H1 (cell line): ENCODE measurements around the gene DAP. TPM values are rescaled to one million over a fixed set of nuclear protein-coding genes. Genes with fewer than 3 reads are reported as not detected.

ENCODE experiments used
- CTCF ChIA-PET: fragments of 300-600 bp; sonication (Branson Sonifier 250); formaldehyde crosslinking; loops from one replicate; lab custom pipeline; 2021; ENCODE audit not compliant: partially characterized antibody; lab: Charles Lee
- POLR2A ChIA-PET: fragments of 300-600 bp; sonication (Branson Sonifier 250); formaldehyde crosslinking; loops from one replicate; lab custom pipeline; 2021; ENCODE audit warnings: inconsistent platforms; ENCODE audit not compliant: partially characterized antibody; lab: Charles Lee
- DNase-seq, 2 experiments: peaks; one replicate each; pipeline versions ENCODE4 v3.0.0 to v3.0.0-alpha.2; 2010 to 2022; ENCODE audit warnings: low spot score in 2 of 2, low read depth in 1 of 2, mixed read lengths in 1 of 2
- FAIRE-seq: peaks from 2 replicates; lab custom pipeline; 2011; peaks lifted over from hg19 to GRCh38; lab: Jason Lieb, UNC
- H2AFZ ChIP-seq: 2 replicates; pipeline ENCODE4 v1.8.1; 2012; ENCODE audit warnings: low read length, inconsistent platforms
- H2AK5ac ChIP-seq: 2 replicates; pipeline ENCODE4 v1.6.1; 2013; ENCODE audit warnings: low read depth, low read length
- H2BK120ac ChIP-seq: replicated peaks from 2 replicates; pipeline ENCODE3; 2013; ENCODE audit warnings: low read depth, low read length, inconsistent platforms
- H2BK12ac ChIP-seq: 2 replicates; pipeline ENCODE4 v1.6.1; 2013; ENCODE audit warnings: low read depth, low read length
- H2BK15ac ChIP-seq: 2 replicates; pipeline ENCODE4 v1.6.1; 2013; ENCODE audit warnings: low read length
- H2BK20ac ChIP-seq: 2 replicates; pipeline ENCODE4 v1.6.1; 2013; ENCODE audit warnings: low read length
- H2BK5ac ChIP-seq: 2 replicates; pipeline ENCODE4 v1.6.1; 2013; ENCODE audit warnings: low read depth, low read length
- H3K14ac ChIP-seq: 2 replicates; pipeline ENCODE4 v1.6.1; 2013; ENCODE audit warnings: inconsistent platforms; ENCODE audit not compliant: insufficient read length
- H3K18ac ChIP-seq: 2 replicates; pipeline ENCODE4 v1.6.1; 2013; ENCODE audit warnings: low read length; ENCODE audit errors: extremely low read depth
- H3K23ac ChIP-seq: 2 replicates; pipeline ENCODE4 v1.6.1; 2013; ENCODE audit warnings: inconsistent platforms; ENCODE audit not compliant: insufficient read length
- H3K23me2 ChIP-seq: 2 replicates; pipeline ENCODE4 v1.6.1; 2013; ENCODE audit warnings: low read depth, low read length
- H3K27ac ChIP-seq: 2 replicates; pipeline ENCODE4 v1.6.1; 2011; ENCODE audit warnings: low read depth, low read length, inconsistent platforms
- H3K27me3 ChIP-seq, 4 experiments: replicated peaks in 1 of 4; 1 replicate in 1 of 4; 2 replicates in 3 of 4; pipeline versions ENCODE4 v1.6.1 to v1.8.1; 2011 to 2013; ENCODE audit warnings: low read length in 3 of 4, mild to moderate bottlenecking in 3 of 4, inconsistent platforms in 2 of 4, mixed read lengths in 2 of 4, moderate library complexity in 1 of 4; ENCODE audit not compliant: control insufficient read depth in 3 of 4, insufficient read depth in 3 of 4; ENCODE audit errors: extremely low read depth in 1 of 4
- H3K36me3 ChIP-seq, 4 experiments: 2 replicates each; pipeline versions ENCODE4 v1.6.1 to v1.8.1; 2011 to 2013; ENCODE audit warnings: mild to moderate bottlenecking in 4 of 4, low read length in 3 of 4, moderate library complexity in 2 of 4, control low read depth in 1 of 4, inconsistent platforms in 1 of 4; ENCODE audit not compliant: insufficient read depth in 4 of 4, control insufficient read depth in 2 of 4
- H3K4ac ChIP-seq: replicated peaks from 2 replicates; pipeline ENCODE3; 2013; ENCODE audit warnings: low read length, low read depth, mixed read lengths, inconsistent platforms; ENCODE audit not compliant: insufficient read length
- H3K4me1 ChIP-seq, 4 experiments: replicated peaks in 1 of 4; 1 replicate in 1 of 4; 2 replicates in 3 of 4; pipeline versions ENCODE4 v1.6.1 to v1.8.1; 2011 to 2013; ENCODE audit warnings: low read length in 3 of 4, inconsistent platforms in 2 of 4, mixed read lengths in 1 of 4; ENCODE audit not compliant: insufficient read depth in 4 of 4, control insufficient read depth in 3 of 4
- H3K4me2 ChIP-seq, 2 experiments: 2 replicates each; pipeline versions ENCODE4 v1.6.1 to v1.8.1; 2011 to 2013; ENCODE audit warnings: low read depth in 2 of 2, low read length in 2 of 2, control low read depth in 1 of 2, inconsistent platforms in 1 of 2, mild to moderate bottlenecking in 1 of 2; ENCODE audit not compliant: insufficient read depth in 1 of 2
- H3K4me3 ChIP-seq, 4 experiments: fragments of 200-600, 300-600 bp in 1 of 4; sonication (generic), shearing (Covaris generic), sonication (Bioruptor Twin) in 1 of 4; 2 replicates each; pipeline versions ENCODE4 v1.5.1 to v1.8.1; 2011 to 2016; ENCODE audit warnings: low read length in 4 of 4, low read depth in 3 of 4, control low read depth in 2 of 4, inconsistent platforms in 2 of 4, mild to moderate bottlenecking in 2 of 4, mixed read lengths in 1 of 4, moderate library complexity in 1 of 4; ENCODE audit not compliant: insufficient read depth in 2 of 4; ENCODE audit errors: extremely low read depth in 1 of 4
- H3K56ac ChIP-seq: replicated peaks from 2 replicates; pipeline ENCODE3; 2013; ENCODE audit warnings: low read depth, mild to moderate bottlenecking, mixed read lengths, low read length, inconsistent platforms; ENCODE audit not compliant: insufficient read length
- H3K79me1 ChIP-seq: 2 replicates; pipeline ENCODE4 v1.6.1; 2013; ENCODE audit warnings: low read depth, low read length, control low read depth
- H3K79me2 ChIP-seq, 2 experiments: 2 replicates each; pipeline versions ENCODE4 v1.6.1 to v1.8.1; 2012 to 2013; ENCODE audit warnings: low read length in 2 of 2, mild to moderate bottlenecking in 2 of 2, inconsistent platforms in 1 of 2; ENCODE audit not compliant: insufficient read depth in 2 of 2, control insufficient read depth in 1 of 2
- H3K9ac ChIP-seq, 4 experiments: replicated peaks in 1 of 4; 1 replicate in 1 of 4; 2 replicates in 3 of 4; pipeline versions ENCODE4 v1.6.1 to v1.8.1; 2011 to 2013; ENCODE audit warnings: low read depth in 3 of 4, low read length in 3 of 4, control low read depth in 2 of 4, mild to moderate bottlenecking in 2 of 4, moderate library complexity in 2 of 4, inconsistent platforms in 1 of 4; ENCODE audit errors: extremely low read depth in 1 of 4
- H3K9me3 ChIP-seq, 2 experiments: 2 replicates each; pipeline versions ENCODE4 v1.6.1 to v1.8.1; 2012 to 2013; ENCODE audit warnings: mild to moderate bottlenecking in 2 of 2, moderate library complexity in 2 of 2, control low read depth in 1 of 2, inconsistent platforms in 1 of 2, low read depth in 1 of 2, low read length in 1 of 2, mixed read lengths in 1 of 2; ENCODE audit not compliant: insufficient read depth in 2 of 2
- H4K20me1 ChIP-seq, 2 experiments: replicated peaks in 1 of 2; 2 replicates each; pipeline versions ENCODE3 to v1.8.1; 2011 to 2013; ENCODE audit warnings: inconsistent platforms in 2 of 2, low read length in 2 of 2, mild to moderate bottlenecking in 1 of 2; ENCODE audit not compliant: insufficient read depth in 2 of 2, control insufficient read depth in 1 of 2
- H4K5ac ChIP-seq: 2 replicates; pipeline ENCODE4 v1.6.1; 2013; ENCODE audit warnings: low read length, low read depth, mixed read lengths, inconsistent platforms; ENCODE audit not compliant: insufficient read length
- H4K8ac ChIP-seq: 2 replicates; pipeline ENCODE4 v1.8.0; 2013; ENCODE audit warnings: mild to moderate bottlenecking, moderate library complexity, low read length, inconsistent platforms; ENCODE audit not compliant: insufficient read depth; ENCODE audit errors: extremely low read depth
- H4K91ac ChIP-seq: replicated peaks from 2 replicates; pipeline ENCODE3; 2013; ENCODE audit warnings: low read length, mixed read lengths, inconsistent platforms; ENCODE audit not compliant: insufficient read length
- JUN ChIP-seq: IDR thresholded peaks from 2 replicates; pipeline ENCODE4 v1.6.1; 2011; ENCODE audit warnings: low read depth, mild to moderate bottlenecking, improper control_type of control experiment, low read length
- KDM5A ChIP-seq: fragments of 200-600 bp; IDR thresholded peaks from 2 replicates; pipeline ENCODE4 v1.7.1; 2012; ENCODE audit warnings: mild to moderate bottlenecking, low read length, inconsistent platforms, mixed read lengths
- NANOG ChIP-seq: IDR thresholded peaks from 2 replicates; pipeline ENCODE4 v1.6.1; 2011; ENCODE audit warnings: low read length, low read depth, mild to moderate bottlenecking, inconsistent platforms; ENCODE audit not compliant: insufficient read depth, poor library complexity, severe bottlenecking
- NRF1 ChIP-seq: IDR thresholded peaks from 2 replicates; pipeline ENCODE4 v1.6.1; 2011; ENCODE audit warnings: mild to moderate bottlenecking, low read depth, low read length, improper control_type of control experiment
- POLR2A ChIP-seq, 2 experiments: IDR thresholded peaks; 1 replicate in 1 of 2; 2 replicates in 1 of 2; pipeline ENCODE4 v1.6.1; 2011; ENCODE audit warnings: low read depth in 2 of 2, low read length in 2 of 2, mild to moderate bottlenecking in 2 of 2; ENCODE audit errors: control extremely low read depth in 1 of 2
- RFX5 ChIP-seq: IDR thresholded peaks from 2 replicates; pipeline ENCODE4 v1.6.1; 2011; ENCODE audit warnings: low read depth, low read length, improper control_type of control experiment, borderline replicate concordance
- RXRA ChIP-seq: IDR thresholded peaks from 2 replicates; pipeline ENCODE4 v1.6.1; 2011; ENCODE audit warnings: low read depth, mild to moderate bottlenecking, low read length, moderate library complexity; ENCODE audit not compliant: insufficient read depth
- SIN3A ChIP-seq, 2 experiments: IDR thresholded peaks in 1 of 2; conservative IDR thresholded peaks in 1 of 2; 2 replicates each; pipeline ENCODE4 v1.6.1; 2011 to 2012; ENCODE audit warnings: low read length in 2 of 2, improper control_type of control experiment in 1 of 2, low read depth in 1 of 2, mild to moderate bottlenecking in 1 of 2
- SP4 ChIP-seq: IDR thresholded peaks from 2 replicates; pipeline ENCODE4 v1.6.1; 2012; ENCODE audit warnings: low read length, inconsistent platforms
- WGBS, 2 experiments: shearing (Covaris generic) in 1 of 2; methylation state at CpG; one replicate each; pipeline versions ENCODE4 v1.1.6 to v1.1.7; 2013 to 2015; ENCODE audit warnings: low lambda C conversion rate in 2 of 2, mixed read lengths in 2 of 2, inconsistent platforms in 1 of 2, low coverage in 1 of 2, missing lambda C conversion rate in 1 of 2; ENCODE audit not compliant: insufficient replicate concordance in 2 of 2, insufficient coverage in 1 of 2, insufficient read length in 1 of 2; ENCODE audit errors: extremely low coverage in 1 of 2, missing lambda C conversion rate in 1 of 2; 5-methylcytosine and 5-hydroxymethylcytosine counted together
- polyA plus RNA-seq, 7 experiments: library from polyadenylated mRNA; depleted of rRNA in 3 of 7; stranded (reverse) in 5 of 7; unstranded in 2 of 7; fragments of >200 nt in 5 of 7; fragments of 200-250 nt in 2 of 7; gene quantifications; 1 replicate in 5 of 7; 2 replicates in 1 of 7; 4 replicates in 1 of 7; pipeline versions ENCODE4 v1.2.1 to v1.2.3, GENCODE V29; 2011 to 2013; ENCODE audit warnings: missing spikeins in 2 of 7, mixed read lengths in 2 of 7
- total RNA-seq: library from RNA; stranded (reverse); fragmentation: NEBNext Ultra II Directional; extraction: Animal tissue kit (Norgen Biotek cat#: 25700); gene quantifications from 2 replicates; pipeline ENCODE4 v1.2.1, GENCODE V29; 2021

The DAP gene
- total and polyA plus RNA-seq, 2 of the 8 experiments (the other 6 are each of a cell fraction or from before 2014, with no cell fraction given), result 26.2 to 44.4 TPM

DNA sequence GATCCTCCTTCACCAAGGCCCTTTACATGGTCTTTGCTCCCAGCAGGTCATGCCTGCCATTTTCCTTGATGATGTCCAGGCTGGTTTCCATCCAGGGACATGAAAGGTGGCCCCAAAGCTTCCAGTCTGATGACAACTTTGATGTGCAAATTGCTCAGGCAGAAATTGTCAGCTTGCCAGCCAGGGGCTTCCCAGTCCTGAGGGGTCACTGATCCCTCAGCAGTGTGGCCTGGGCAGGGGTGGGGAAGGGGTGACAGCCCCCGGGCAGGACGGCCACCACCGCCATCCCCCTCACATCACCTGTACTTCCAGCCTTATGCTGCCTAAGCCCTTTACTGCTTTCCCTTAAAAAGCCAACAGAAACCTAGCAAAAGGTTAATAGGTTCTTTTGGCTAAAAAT is 100.9 kb downstream of the DAP start:
- H3K9ac ChIP-seq, result no peak overlapping the region
- FAIRE-seq (no peak), DNase-seq (no peak)
- H3K4me3 ChIP-seq, result no peak overlapping the region
- H4K91ac ChIP-seq, result no peak overlapping the region
- H3K4me1 ChIP-seq, result peaks cover 6 to 23% (median 16%) of the 10 kb centered on the region in 4 experiments; a peak in 6 of 7 replicates
- H3K79me1 ChIP-seq, result no peaks in the 10 kb centered on the region
- H2BK15ac ChIP-seq, result no peak overlapping the region
- no peak overlapping the region for H4K5ac ChIP-seq
- no peak overlapping the region for H3K56ac ChIP-seq
- H3K4ac ChIP-seq, result no peak overlapping the region
- no peak overlapping the region for H3K14ac ChIP-seq
- H3K79me2 ChIP-seq, result no peaks in the 10 kb centered on the region
- H3K27me3 ChIP-seq, result no peaks in the 10 kb centered on the region
- no peak for TF ChIP-seq JUN
- TF ChIP-seq POLR2A (IDR thresholded peaks at IDR 0.05; ENCODE audit: control extremely low read depth in 1 of 2, low read depth in 2 of 2, low read length in 2 of 2), result no peak
- TF ChIP-seq RXRA, result no peak
- no peak for TF ChIP-seq RFX5
- TF ChIP-seq SIN3A (conservative IDR thresholded peaks at IDR 0.05 in 1 of 2, IDR thresholded peaks at IDR 0.05 in 1 of 2; ENCODE audit: low read depth in 1 of 2, low read length in 2 of 2), result no peak
- no peak for TF ChIP-seq KDM5A
- TF ChIP-seq SP4, result no peak
- no peak for TF ChIP-seq NRF1
- no peak for TF ChIP-seq NANOG
- no peak overlapping the region for H3K27ac ChIP-seq
- no peak overlapping the region for H2BK5ac ChIP-seq
- H4K20me1 ChIP-seq, result peaks cover 0 to 2% of the 10 kb centered on the region in 2 experiments
- no peak overlapping the region for H2BK120ac ChIP-seq
- no peaks in the 10 kb centered on the region for H3K36me3 ChIP-seq
- H3K4me2 ChIP-seq, result no peak overlapping the region
- H3K9me3 ChIP-seq, result no peaks in the 10 kb centered on the region
- no peak overlapping the region for H4K8ac ChIP-seq
- no peak overlapping the region for H3K18ac ChIP-seq
- 100% methylated on average over 3 of the region's 3 CpGs; no CpG with 5 or more reads in 1 of the 2 experiments for WGBS, 2 experiments
- no peak overlapping the region for H3K23ac ChIP-seq
- no peak overlapping the region for H2AFZ ChIP-seq
- ChIA-PET POLR2A (interaction anchor here (0.5 kb wide), 1 partner anchor 115 kb away, joined by 3 read pairs; no protein-coding TSS in a partner anchor), CTCF (interaction anchor here (1.0 to 1.4 kb wide), 3 partner anchors 31 to 41 kb away, joined by 3 to 4 read pairs (median 3); no protein-coding TSS in a partner anchor)
- H2AK5ac ChIP-seq, result no peak overlapping the region
- H3K23me2 ChIP-seq, result no peaks in the 10 kb centered on the region
- no peak overlapping the region for H2BK20ac ChIP-seq
- no peak overlapping the region for H2BK12ac ChIP-seq
